Liver (tissue), 3 donors: ENCODE data around the gene SPAG8.

ENCODE experiments used
- CTCF ChIP-seq: fragments of 150-350 bp; IDR thresholded peaks from 2 replicates; pipeline ENCODE4 v1.5.1; 2017; ENCODE audit warnings: improper control_type of control experiment, low read depth, low read length; ENCODE audit not compliant: missing input control
- EGR1 ChIP-seq, 2 donors: IDR thresholded peaks; 2 replicates each; pipeline ENCODE4 v1.6.1; 2016 to 2018; ENCODE audit warnings: antibody characterized with exemption in 2 of 2, low read depth in 2 of 2
- FOXA1 ChIP-seq: IDR thresholded peaks from 2 replicates; pipeline ENCODE4 v1.6.1; 2016; ENCODE audit warnings: antibody characterized with exemption
- GABPA ChIP-seq, 2 donors: IDR thresholded peaks in 1 of 2; conservative IDR thresholded peaks in 1 of 2; 2 replicates each; pipeline ENCODE4 v1.6.1; 2016; ENCODE audit warnings: antibody characterized with exemption in 2 of 2, mild to moderate bottlenecking in 1 of 2, moderate library complexity in 1 of 2
- HNF4G ChIP-seq: IDR thresholded peaks from 2 replicates; pipeline ENCODE4 v1.6.1; 2016; ENCODE audit warnings: antibody characterized with exemption
- JUND ChIP-seq, 2 donors: IDR thresholded peaks; 2 replicates each; pipeline ENCODE4 v1.6.1; 2016; ENCODE audit warnings: antibody characterized with exemption in 2 of 2
- NR2F2 ChIP-seq: IDR thresholded peaks from 2 replicates; pipeline ENCODE4 v1.6.1; 2016; ENCODE audit warnings: antibody characterized with exemption
- RAD21 ChIP-seq, 2 donors: IDR thresholded peaks; 2 replicates each; pipeline ENCODE4 v1.6.1; 2016; ENCODE audit warnings: antibody characterized with exemption in 2 of 2, mild to moderate bottlenecking in 2 of 2
- REST ChIP-seq: IDR thresholded peaks from 2 replicates; pipeline ENCODE4 v1.6.1; 2016; ENCODE audit warnings: antibody characterized with exemption, mild to moderate bottlenecking
- RXRA ChIP-seq, 2 donors: IDR thresholded peaks; 2 replicates each; pipeline ENCODE4 v1.6.1; 2017 to 2018; ENCODE audit warnings: antibody characterized with exemption in 2 of 2, mild to moderate bottlenecking in 1 of 2
- TAF1 ChIP-seq: conservative IDR thresholded peaks from 2 replicates; pipeline ENCODE4 v1.6.1; 2016; ENCODE audit warnings: antibody characterized with exemption, mild to moderate bottlenecking
- YY1 ChIP-seq: IDR thresholded peaks from 2 replicates; pipeline ENCODE4 v1.6.1; 2016; ENCODE audit warnings: antibody characterized with exemption, mild to moderate bottlenecking
- TF ChIP-seq, protein P1 (sequence below): IDR thresholded peaks from 2 replicates; pipeline ENCODE4 v1.6.1; 2016; ENCODE audit warnings: antibody characterized with exemption
- donor health status: healthy.
- donor health status: healthy.

GRCh38 chr9:35816708-35817107, 4.6 kb upstream of the SPAG8 start:
- TF ChIP-seq CTCF = no peak
- TF ChIP-seq EGR1 (IDR thresholded peaks at IDR 0.05; ENCODE audit: low read depth in 2 of 2) = no peak
- TF ChIP-seq JUND (IDR thresholded peaks at IDR 0.05) = no peak
- TF ChIP-seq YY1 = no peak
- TF ChIP-seq TAF1 = no peak
- TF ChIP-seq GABPA (IDR thresholded peaks at IDR 0.05 in 1 of 2, conservative IDR thresholded peaks at IDR 0.05 in 1 of 2) = no peak
- TF ChIP-seq, protein P1, sequence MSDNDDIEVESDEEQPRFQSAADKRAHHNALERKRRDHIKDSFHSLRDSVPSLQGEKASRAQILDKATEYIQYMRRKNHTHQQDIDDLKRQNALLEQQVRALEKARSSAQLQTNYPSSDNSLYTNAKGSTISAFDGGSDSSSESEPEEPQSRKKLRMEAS = no peak
- no peak for TF ChIP-seq RAD21 (IDR thresholded peaks at IDR 0.05)
- TF ChIP-seq REST = no peak
- TF ChIP-seq RXRA (IDR thresholded peaks at IDR 0.05) = no peak
- no peak for TF ChIP-seq FOXA1
- TF ChIP-seq HNF4G = no peak
- no peak for TF ChIP-seq NR2F2
